ENCODE measurements around the gene ZFYVE28.
"Not testable (repeated sequence)": the region's sequence is repeated elsewhere in the genome, so short reads cannot be mapped to it uniquely, and the experiment has no call there.

The ZFYVE28 gene

GRCh38 chr4:2247128-2248043 lies 171.1 kb downstream of the ZFYVE28 start:
- no peak for DNase-seq (ENCODE audit: low spot score)

- DNase-seq (ENCODE audit: low spot score), result no peak
Measured at GRCh38 chr4:2246384-2247127, 171.9 kb downstream of the ZFYVE28 start.

- no peak for DNase-seq (ENCODE audit: low spot score)
Measured at GRCh38 chr4:2245787-2246275, 172.6 kb downstream of the ZFYVE28 start.

GRCh38 chr4:2245057-2245786 lies 173.2 kb downstream of the ZFYVE28 start:
- no peak for DNase-seq (ENCODE audit: low spot score)

- peak; percentile 38 for DNase-seq (ENCODE audit: low spot score)
Measured at GRCh38 chr4:2243681-2244380, 174.6 kb downstream of the ZFYVE28 start.

- DNase-seq (ENCODE audit: low spot score), result peak; percentile 100
Measured at GRCh38 chr4:2241410-2242353, 176.8 kb downstream of the ZFYVE28 start, which contains the start of the genes HAUS3 and POLN. TSS of gene HAUS3 (minus strand) at chr4:2242121. CDS start at chr4:2240946, 1,175 bp downstream. TSS of gene POLN (minus strand) at chr4:2242121. CDS start at chr4:2229231, 12,890 bp downstream.

GRCh38 chr4:2241003-2241402 lies 177.4 kb downstream of the ZFYVE28 start:
- no peak for DNase-seq (ENCODE audit: low spot score)

- no peak for DNase-seq (ENCODE audit: low spot score)
Measured at GRCh38 chr4:2236944-2237666, 181.3 kb downstream of the ZFYVE28 start.

GRCh38 chr4:2231082-2231481 lies 187.4 kb downstream of the ZFYVE28 start:
- no peak for DNase-seq (ENCODE audit: low spot score)

GRCh38 chr4:2226261-2226660 lies 192.2 kb downstream of the ZFYVE28 start:
- no peak for DNase-seq (ENCODE audit: low spot score)

- DNase-seq (ENCODE audit: low spot score), result no peak
Measured at GRCh38 chr4:2222838-2223237, 195.6 kb downstream of the ZFYVE28 start.

- DNase-seq (ENCODE audit: low spot score), result not testable (repeated sequence)
Measured at GRCh38 chr4:2221378-2221777, 197.1 kb downstream of the ZFYVE28 start.

GRCh38 chr4:2220016-2220630 lies 198.3 kb downstream of the ZFYVE28 start:
- peak; percentile 86 for DNase-seq (ENCODE audit: low spot score)
